HCT116 (cell line): ENCODE results near the gene GNB4. TPM values are rescaled to one million over a fixed set of nuclear protein-coding genes. Genes with fewer than 3 reads are reported as not detected.

Experiments
- ATAC-seq: fragments of 200-7000 bp; cut with Tn5 transposase; 2 replicates; pipeline ENCODE4 v1.9.1; 2020; ENCODE audit warnings: mild to moderate bottlenecking, moderate library complexity
- BruUV-seq: library from RNA; stranded (reverse); fragments of 400-500 nt; replicated peaks from 2 replicates; lab custom pipeline; 2021; lab: Mats Ljungman, UMichigan
- CTCF ChIA-PET: fragments of 300-600 bp; sonication (Branson Sonifier 250); formaldehyde crosslinking; loops from one replicate; lab custom pipeline; 2021; ENCODE audit warnings: antibody characterized with exemption; lab: Charles Lee
- POLR2A ChIA-PET: fragments of 300-600, 350-600 bp; sonication (Branson Sonifier 250); formaldehyde crosslinking; loops from one replicate; lab custom pipeline; 2021; ENCODE audit warnings: antibody characterized with exemption; lab: Charles Lee
- RAD21 ChIA-PET, 2 experiments: fragments of 300-600 bp; sonication (Branson Sonifier 250); formaldehyde crosslinking; loops; one replicate each; lab custom pipeline; 2023; ENCODE audit warnings: low total read pairs in 2 of 2; ENCODE audit not compliant: uncharacterized antibody in 2 of 2, unreplicated experiment in 2 of 2, low non-redundant PET in 1 of 2; lab: Charles Lee
- DNase-seq: peaks from one replicate; pipeline ENCODE4 v3.0.0-alpha.2; 2010; ENCODE audit warnings: low read depth, low spot score
- H2AFZ ChIP-seq: fragments of 200-600 bp; shearing (Covaris generic), sonication (generic); 2 replicates; pipeline ENCODE4 v1.6.1; 2017; ENCODE audit warnings: low read depth, mixed run types, mixed read lengths, antibody characterized with exemption, low read length; ENCODE audit not compliant: poor library complexity, severe bottlenecking
- H3K27ac ChIP-seq: 2 replicates; pipeline ENCODE4 v1.5.1; 2012; ENCODE audit warnings: low read depth, low read length
- H3K27me3 ChIP-seq: fragments of 200-600 bp; sonication (generic); 2 replicates; pipeline ENCODE4 v1.6.1; 2016; ENCODE audit warnings: mixed run types, low read length, mixed read lengths; ENCODE audit not compliant: insufficient read depth
- H3K36me3 ChIP-seq, 2 experiments: fragments of 200-500 bp in 1 of 2; fragments of 200-600 bp in 1 of 2; sonication (Bioruptor generic) in 1 of 2; sonication (generic) in 1 of 2; 2 replicates each; pipeline versions ENCODE4 v1.5.1 to v1.6.1; 2014 to 2016; ENCODE audit warnings: low read length in 2 of 2, inconsistent platforms in 1 of 2, mixed read lengths in 1 of 2, mixed run types in 1 of 2; ENCODE audit not compliant: insufficient read depth in 2 of 2, control insufficient read depth in 1 of 2
- H3K4me1 ChIP-seq, 2 experiments: fragments of 200-600 bp in 1 of 2; sonication (generic) in 1 of 2; 2 replicates each; pipeline versions ENCODE4 v1.5.1 to v1.6.1; 2012 to 2017; ENCODE audit warnings: low read length in 2 of 2, inconsistent platforms in 1 of 2, mild to moderate bottlenecking in 1 of 2, mixed read lengths in 1 of 2, mixed run types in 1 of 2, moderate library complexity in 1 of 2; ENCODE audit not compliant: insufficient read depth in 2 of 2, control insufficient read depth in 1 of 2
- H3K4me2 ChIP-seq: fragments of 200-600 bp; sonication (generic); 2 replicates; pipeline ENCODE4 v1.6.1; 2017; ENCODE audit warnings: mixed run types, low read length, mixed read lengths
- H3K4me3 ChIP-seq, 2 experiments: fragments of 200-600 bp in 1 of 2; sonication (generic) in 1 of 2; replicated peaks in 1 of 2; 2 replicates each; pipeline ENCODE4 v1.5.1; 2011 to 2016; ENCODE audit warnings: low read length in 2 of 2, control low read depth in 1 of 2, low read depth in 1 of 2, mild to moderate bottlenecking in 1 of 2, mixed read lengths in 1 of 2, mixed run types in 1 of 2
- H3K79me2 ChIP-seq: fragments of 200-600 bp; sonication (generic); 2 replicates; pipeline ENCODE4 v1.6.1; 2017; ENCODE audit warnings: mild to moderate bottlenecking, mixed run types, low read length, moderate library complexity, mixed read lengths; ENCODE audit not compliant: insufficient read depth
- H3K9ac ChIP-seq: fragments of 200-600 bp; sonication (generic); 2 replicates; pipeline ENCODE4 v1.6.1; 2016; ENCODE audit warnings: low read length, mixed read lengths
- H3K9me2 ChIP-seq: fragments of 200-600 bp; sonication (generic), shearing (Covaris generic); 2 replicates; pipeline ENCODE4 v1.6.1; 2017; ENCODE audit warnings: mixed run types, mild to moderate bottlenecking, moderate library complexity; ENCODE audit not compliant: insufficient read depth
- H3K9me3 ChIP-seq, 2 experiments: fragments of 200-500 bp in 1 of 2; fragments of 200-600 bp in 1 of 2; sonication (Bioruptor generic) in 1 of 2; sonication (generic) in 1 of 2; 2 replicates each; pipeline ENCODE4 v1.6.1; 2014 to 2017; ENCODE audit warnings: low read length in 2 of 2, mixed read lengths in 2 of 2, inconsistent platforms in 1 of 2, low read depth in 1 of 2, mild to moderate bottlenecking in 1 of 2, mixed run types in 1 of 2, moderate library complexity in 1 of 2; ENCODE audit not compliant: control insufficient read depth in 1 of 2, insufficient read depth in 1 of 2
- H4K20me1 ChIP-seq: fragments of 200-600 bp; sonication (generic), shearing (Covaris generic); 2 replicates; pipeline ENCODE4 v1.6.1; 2017; ENCODE audit warnings: mixed run types, mild to moderate bottlenecking, moderate library complexity; ENCODE audit not compliant: insufficient read depth
- CBX3 ChIP-seq: IDR thresholded peaks from 2 replicates; pipeline ENCODE4 v1.6.1; 2012; ENCODE audit warnings: low read depth
- EGR1 ChIP-seq: IDR thresholded peaks from 2 replicates; pipeline ENCODE4 v1.6.1; 2012; ENCODE audit warnings: low read depth
- ELF1 ChIP-seq: IDR thresholded peaks from 2 replicates; pipeline ENCODE4 v1.6.1; 2012; ENCODE audit warnings: low read depth, borderline replicate concordance
- intact Hi-C: fragments of 100-400 bp; cut with micrococcal nuclease; formaldehyde crosslinking; loops from 2 replicates; pipeline ENCODE4 v1.10.0; 2022
- total RNA-seq: library from RNA; stranded (reverse); gene quantifications from one replicate; pipeline ENCODE4 v1.2.1, GENCODE V29; 2021; ENCODE audit not compliant: unreplicated experiment
- TF ChIP-seq, protein P1 (sequence below): IDR thresholded peaks from 2 replicates; pipeline ENCODE4 v1.6.1; 2011; ENCODE audit warnings: mild to moderate bottlenecking, low read length, moderate library complexity; ENCODE audit not compliant: insufficient replicate concordance; ENCODE audit errors: extremely low read depth
- TF ChIP-seq, protein P2 (sequence below): IDR thresholded peaks from 2 replicates; pipeline ENCODE4 v1.6.1; 2012

Gene GNB4
- total RNA-seq, 1 experiment from 2014 or later = 0.10 TPM

DNA sequence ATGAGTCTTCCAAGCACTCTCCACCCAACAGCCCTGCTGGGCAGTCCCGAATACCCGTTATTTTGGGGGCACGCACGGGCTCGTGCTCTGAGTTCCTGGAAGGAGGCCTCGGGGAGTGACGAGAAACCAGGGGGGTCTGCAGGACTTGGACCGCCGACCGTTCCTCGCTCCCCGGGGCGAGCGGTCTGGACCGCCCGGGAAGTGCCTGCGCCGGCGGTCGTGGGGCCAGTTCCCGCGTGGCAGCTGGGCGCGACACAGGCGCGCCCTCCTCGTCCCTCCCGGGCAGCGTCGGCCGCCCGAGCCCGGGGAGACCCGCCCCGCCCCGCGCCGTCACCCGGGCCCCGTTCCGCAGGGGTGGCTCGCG lies 387 bp downstream of the GNB4 start:
- Histone ChIP-seq H2AFZ (no peak overlapping the region), H3K9me3 (no peaks in the 10 kb centered on the region), H3K4me1 (no peaks in the 10 kb centered on the region), H3K27ac (no peak overlapping the region), H3K9ac (no peak overlapping the region), H3K4me2 (no peak overlapping the region), H3K9me2 (no peaks in the 10 kb centered on the region), H3K36me3 (no peaks in the 10 kb centered on the region), H3K27me3 (peaks cover 9% of the 10 kb centered on the region; the same call in 1 of the 2 replicates), H4K20me1 (no peaks in the 10 kb centered on the region), H3K4me3 (no peak overlapping the region), H3K79me2 (no peaks in the 10 kb centered on the region)
- DNase-seq = no peak
- no peak for TF ChIP-seq ELF1
- TF ChIP-seq, protein P1, sequence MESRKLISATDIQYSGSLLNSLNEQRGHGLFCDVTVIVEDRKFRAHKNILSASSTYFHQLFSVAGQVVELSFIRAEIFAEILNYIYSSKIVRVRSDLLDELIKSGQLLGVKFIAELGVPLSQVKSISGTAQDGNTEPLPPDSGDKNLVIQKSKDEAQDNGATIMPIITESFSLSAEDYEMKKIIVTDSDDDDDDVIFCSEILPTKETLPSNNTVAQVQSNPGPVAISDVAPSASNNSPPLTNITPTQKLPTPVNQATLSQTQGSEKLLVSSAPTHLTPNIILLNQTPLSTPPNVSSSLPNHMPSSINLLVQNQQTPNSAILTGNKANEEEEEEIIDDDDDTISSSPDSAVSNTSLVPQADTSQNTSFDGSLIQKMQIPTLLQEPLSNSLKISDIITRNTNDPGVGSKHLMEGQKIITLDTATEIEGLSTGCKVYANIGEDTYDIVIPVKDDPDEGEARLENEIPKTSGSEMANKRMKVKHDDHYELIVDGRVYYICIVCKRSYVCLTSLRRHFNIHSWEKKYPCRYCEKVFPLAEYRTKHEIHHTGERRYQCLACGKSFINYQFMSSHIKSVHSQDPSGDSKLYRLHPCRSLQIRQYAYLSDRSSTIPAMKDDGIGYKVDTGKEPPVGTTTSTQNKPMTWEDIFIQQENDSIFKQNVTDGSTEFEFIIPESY = no peak
- TF ChIP-seq EGR1 = no peak
- POLR2A ChIA-PET = no interaction called here
- RAD21 ChIA-PET = no interaction called here
- CTCF ChIA-PET = no interaction called here
- intact Hi-C loops = no loop called here
- no peak for ATAC-seq
- no TSS peak for BruUV-seq

DNA sequence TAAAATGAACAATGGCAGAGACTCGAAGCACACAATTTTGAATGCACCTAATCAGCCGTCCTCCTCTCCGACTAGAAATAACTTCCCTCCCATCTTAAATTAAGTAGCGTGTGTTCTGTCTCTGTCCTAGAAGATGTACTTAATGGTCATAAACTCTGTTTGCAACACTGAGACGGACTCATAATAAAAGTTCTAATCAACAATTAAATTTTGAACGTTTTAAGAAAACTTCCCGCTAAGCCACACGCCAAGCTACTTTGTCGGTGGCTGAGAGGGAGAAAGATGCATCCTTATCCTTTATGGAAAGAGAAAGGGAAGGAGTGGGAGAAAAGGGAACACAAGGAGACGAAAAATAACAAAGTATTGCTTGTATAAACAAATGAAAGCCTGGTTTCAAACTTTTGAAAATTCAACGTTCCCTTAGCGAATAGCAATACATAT lies 989 bp downstream of the GNB4 start:
- RAD21 ChIA-PET = no interaction called here
- peaks cover 9% of the 10 kb centered on the region; the same call in 1 of the 2 replicates for H3K27me3 ChIP-seq
- no peak overlapping the region for H2AFZ ChIP-seq
- H3K36me3 ChIP-seq = no peaks in the 10 kb centered on the region
- intact Hi-C loops = no loop called here
- H3K9me2 ChIP-seq = no peaks in the 10 kb centered on the region
- DNase-seq = no peak
- CTCF ChIA-PET = no interaction called here
- H3K4me1 ChIP-seq = no peaks in the 10 kb centered on the region
- POLR2A ChIA-PET = no interaction called here
- H3K79me2 ChIP-seq = no peaks in the 10 kb centered on the region
- H3K4me2 ChIP-seq = no peak overlapping the region
- BruUV-seq = no TSS peak
- no peak overlapping the region for H3K4me3 ChIP-seq
- no peak overlapping the region for H3K27ac ChIP-seq
- TF ChIP-seq, protein P2, sequence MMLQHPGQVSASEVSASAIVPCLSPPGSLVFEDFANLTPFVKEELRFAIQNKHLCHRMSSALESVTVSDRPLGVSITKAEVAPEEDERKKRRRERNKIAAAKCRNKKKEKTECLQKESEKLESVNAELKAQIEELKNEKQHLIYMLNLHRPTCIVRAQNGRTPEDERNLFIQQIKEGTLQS = no peak
- TF ChIP-seq ELF1 = no peak
- no peak for TF ChIP-seq CBX3
- TF ChIP-seq, all 23 proteins: peak for 0
- no peak for ATAC-seq
- Histone ChIP-seq H4K20me1 (no peaks in the 10 kb centered on the region), H3K9ac (no peak overlapping the region), H3K9me3 (no peaks in the 10 kb centered on the region)
